ENCODE data around the gene CTIF. TPM values are rescaled to one million over a fixed set of nuclear protein-coding genes. Genes with fewer than 3 reads are reported as not detected.

CTIF gene
- total and polyA plus RNA-seq, 4 experiments from 2014 or later, result 5.2 to 6.5 TPM; not detected in 2

DNA sequence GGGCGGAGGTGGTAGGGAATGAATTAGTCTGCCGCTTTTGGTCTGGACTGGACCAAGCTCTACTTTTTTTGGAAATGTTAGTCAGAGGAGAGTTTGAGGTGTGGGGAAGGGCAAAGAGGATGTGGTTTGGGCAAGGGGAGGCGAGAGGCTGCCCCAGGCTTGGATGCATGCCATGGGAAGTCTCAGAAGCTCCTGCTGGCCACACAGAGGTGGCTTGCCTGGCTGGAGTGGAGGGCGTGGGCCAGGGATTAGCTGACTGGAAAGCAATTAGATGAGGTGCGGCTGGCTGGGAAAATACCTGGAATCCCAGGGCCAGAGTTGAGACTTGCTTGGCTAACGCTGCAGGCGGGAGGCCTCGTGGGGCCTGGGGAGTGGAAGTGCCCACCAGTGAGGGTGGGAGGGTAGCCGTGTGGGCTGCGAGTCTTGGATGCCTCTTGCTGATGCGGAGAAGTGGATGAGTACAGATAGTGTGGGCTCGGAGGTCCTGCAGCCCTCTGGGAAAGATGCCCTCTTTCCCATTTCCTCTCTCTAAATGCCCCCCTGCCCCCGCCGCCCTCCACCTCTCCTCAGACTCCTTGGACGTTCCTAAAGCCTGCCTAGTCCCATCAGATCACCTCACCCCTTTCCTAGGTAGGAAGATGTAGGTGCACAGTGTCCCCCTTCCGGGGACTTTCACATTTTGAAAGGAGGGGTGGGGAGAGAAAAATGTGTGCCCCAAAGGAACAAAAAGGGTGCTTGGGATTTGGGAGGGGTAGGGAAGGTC is 294.3 kb downstream of the CTIF start:
- Mint-ChIP-seq H3K27me3 (no peaks in the 10 kb centered on the region), H3K4me3 (peak overlapping the region; percentile 81 to 98 (median 90)), H3K36me3 (peaks cover 0 to 1% of the 10 kb centered on the region in 2 donors), H3K9me3 (no peaks in the 10 kb centered on the region), H3K4me1 (peaks cover 46 to 87% (median 66%) of the 10 kb centered on the region in 4 donors), H3K27ac (peak overlapping the region; percentile 90 to 97 (median 96))
- DNase-seq, result peak in 1 of 5 donors; percentile 52
- Histone ChIP-seq H3K36me3 (ENCODE audit: insufficient read depth, low read length) (no peaks in the 10 kb centered on the region), H3K4me3 (ENCODE audit: low read length in 2 of 2) (peak overlapping the region in 1 of 2 donors; percentile 54), H3K27me3 (ENCODE audit: insufficient read depth, low read length) (no peaks in the 10 kb centered on the region), H3K9me3 (ENCODE audit: control insufficient read depth in 1 of 2, low read length in 2 of 2) (no peaks in the 10 kb centered on the region), H3K4me1 (ENCODE audit: insufficient read depth, low read length) (peaks cover 88% of the 10 kb centered on the region), H3K27ac (ENCODE audit: low read depth, low read length) (peak overlapping the region; percentile 74)
- intact Hi-C loops (cut with micrococcal nuclease), result loop anchor here (5.0 kb wide), 1 partner anchor 34 kb away; no protein-coding TSS in a partner anchor
- ChIA-PET POLR2A (ENCODE audit: partially characterized antibody) (interaction anchor here (0.9 to 8.1 kb wide), 13 partner anchors 10 to 125 kb away, joined by 3 to 101 read pairs (median 4); partner anchors contain the start of gene SMAD7), CTCF (ENCODE audit: partially characterized antibody) (interaction anchor here (1.0 to 2.4 kb wide), 10 partner anchors 10 to 119 kb away, joined by 3 to 11 read pairs (median 3); no protein-coding TSS in a partner anchor)

DNA sequence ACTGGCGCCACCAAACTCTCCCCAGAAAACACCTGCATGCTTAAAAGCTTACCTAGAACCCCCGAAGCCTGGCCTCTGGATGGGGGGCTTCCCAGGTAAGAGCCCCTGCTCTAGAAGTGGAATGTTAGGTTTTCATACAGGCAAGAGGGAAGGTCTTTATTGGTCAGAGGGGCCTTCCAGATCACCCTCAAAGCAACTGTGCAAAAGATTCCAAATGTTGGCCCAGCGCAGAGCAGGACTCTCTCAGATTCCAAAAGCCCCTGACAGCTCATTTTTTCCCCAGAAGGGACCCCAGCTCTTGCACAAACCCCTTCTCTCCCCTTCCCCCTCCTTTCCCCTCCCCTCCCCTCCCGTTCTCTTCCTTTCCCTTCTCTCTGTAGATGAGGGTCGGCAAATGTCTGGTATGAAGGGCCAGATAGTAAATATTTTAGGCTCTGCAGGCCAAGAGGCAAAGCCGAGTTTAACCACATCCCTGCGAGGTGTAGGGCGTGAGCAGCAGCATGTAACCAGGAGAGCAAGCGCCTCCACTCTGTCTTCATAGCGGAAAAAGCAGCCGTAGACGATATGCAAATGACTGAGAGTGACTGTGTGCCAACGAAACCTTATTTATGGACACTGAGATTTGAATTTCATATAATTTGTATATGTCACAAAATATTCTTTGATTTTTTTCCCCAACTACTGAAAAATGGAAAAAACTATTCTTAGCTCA is 295.0 kb downstream of the CTIF start:
- peak; percentile 60 to 80 (median 65) for DNase-seq
- H3K27me3 ChIP-seq (ENCODE audit: insufficient read depth, low read length), result no peaks in the 10 kb centered on the region
- Mint-ChIP-seq H3K27me3 (no peaks in the 10 kb centered on the region), H3K4me3 (peak overlapping the region; percentile 81 to 98 (median 90)), H3K36me3 (peaks cover 0 to 1% of the 10 kb centered on the region in 2 donors), H3K9me3 (no peaks in the 10 kb centered on the region), H3K4me1 (peaks cover 52 to 94% (median 73%) of the 10 kb centered on the region in 4 donors), H3K27ac (peak overlapping the region; percentile 90 to 97 (median 96))
- intact Hi-C loops (cut with micrococcal nuclease), result loop anchor here (1.0 to 5.0 kb wide), 4 partner anchors 8 to 117 kb away; no protein-coding TSS in a partner anchor
- peak overlapping the region; percentile 42 to 54 for H3K4me3 ChIP-seq (ENCODE audit: low read length in 2 of 2)
- H3K4me1 ChIP-seq (ENCODE audit: insufficient read depth, low read length), result peaks cover 95% of the 10 kb centered on the region
- no peaks in the 10 kb centered on the region for H3K36me3 ChIP-seq (ENCODE audit: insufficient read depth, low read length)
- no peaks in the 10 kb centered on the region for H3K9me3 ChIP-seq (ENCODE audit: control insufficient read depth in 1 of 2, low read length in 2 of 2)
- ChIA-PET POLR2A (ENCODE audit: partially characterized antibody) (interaction anchor here (0.8 to 8.1 kb wide), 13 partner anchors 9 to 163 kb away, joined by 3 to 101 read pairs (median 7); partner anchors contain the start of gene SMAD7), CTCF (ENCODE audit: partially characterized antibody) (interaction anchor here (1.0 to 2.4 kb wide), 6 partner anchors 9 to 57 kb away, joined by 3 to 11 read pairs (median 6); no protein-coding TSS in a partner anchor)
- H3K27ac ChIP-seq (ENCODE audit: low read depth, low read length), result peak overlapping the region; percentile 74

DNA sequence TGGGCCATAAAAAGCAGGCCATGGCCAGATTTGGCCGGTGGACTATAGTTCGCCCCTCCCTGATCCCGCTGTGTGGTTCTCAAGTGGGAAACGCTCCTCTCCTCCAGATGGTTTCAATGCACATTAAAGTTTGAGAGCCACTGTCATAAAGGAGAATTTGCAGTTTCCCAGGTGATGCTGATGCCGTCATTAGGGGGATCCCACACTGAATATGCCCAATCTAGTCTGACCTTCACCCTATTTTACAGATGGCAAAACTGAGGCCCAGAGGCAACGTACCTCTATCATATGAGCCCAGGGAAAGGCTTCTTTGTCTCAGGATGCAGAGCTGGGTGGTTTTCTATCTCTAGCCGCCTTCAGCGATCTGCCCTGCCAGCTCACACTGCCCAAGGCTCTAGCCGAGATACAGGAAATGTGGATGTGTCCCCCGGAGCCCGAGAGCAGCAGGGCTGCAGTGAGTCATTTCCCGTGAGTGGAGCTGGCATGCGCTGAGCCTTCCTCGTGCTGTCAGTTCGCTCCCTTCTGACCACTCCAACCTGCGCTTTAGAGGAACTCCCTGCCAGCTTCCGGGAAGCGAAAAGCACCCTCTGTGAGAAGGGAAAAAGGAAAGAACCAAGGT is 295.7 kb downstream of the CTIF start:
- Mint-ChIP-seq H3K36me3 (peaks cover 0 to 1% of the 10 kb centered on the region in 2 donors), H3K27ac (peak overlapping the region; percentile 90 to 97 (median 96)), H3K4me3 (peak overlapping the region; percentile 81 to 98 (median 90)), H3K4me1 (peaks cover 59 to 100% (median 79%) of the 10 kb centered on the region in 4 donors), H3K27me3 (no peaks in the 10 kb centered on the region), H3K9me3 (no peaks in the 10 kb centered on the region)
- ChIA-PET CTCF (ENCODE audit: partially characterized antibody) (interaction anchor here (1.1 to 2.4 kb wide), 7 partner anchors 9 to 120 kb away, joined by 3 to 11 read pairs (median 5); no protein-coding TSS in a partner anchor), POLR2A (ENCODE audit: partially characterized antibody) (interaction anchor here (0.6 to 8.1 kb wide), 18 partner anchors 9 to 904 kb away, joined by 3 to 101 read pairs (median 6); partner anchors contain the start of gene SMAD7)
- H3K4me1 ChIP-seq (ENCODE audit: insufficient read depth, low read length), result peaks cover 100% of the 10 kb centered on the region
- H3K27me3 ChIP-seq (ENCODE audit: insufficient read depth, low read length), result no peaks in the 10 kb centered on the region
- peak overlapping the region; percentile 74 for H3K27ac ChIP-seq (ENCODE audit: low read depth, low read length)
- H3K9me3 ChIP-seq (ENCODE audit: control insufficient read depth in 1 of 2, low read length in 2 of 2), result no peaks in the 10 kb centered on the region
- no peaks in the 10 kb centered on the region for H3K36me3 ChIP-seq (ENCODE audit: insufficient read depth, low read length)
- peak; percentile 58 to 90 (median 62) for DNase-seq
- H3K4me3 ChIP-seq (ENCODE audit: low read length in 2 of 2), result peak overlapping the region; percentile 42 to 54
- intact Hi-C loops (cut with micrococcal nuclease), result loop anchor here (1.0 to 5.0 kb wide), 4 partner anchors 8 to 117 kb away; no protein-coding TSS in a partner anchor

DNA sequence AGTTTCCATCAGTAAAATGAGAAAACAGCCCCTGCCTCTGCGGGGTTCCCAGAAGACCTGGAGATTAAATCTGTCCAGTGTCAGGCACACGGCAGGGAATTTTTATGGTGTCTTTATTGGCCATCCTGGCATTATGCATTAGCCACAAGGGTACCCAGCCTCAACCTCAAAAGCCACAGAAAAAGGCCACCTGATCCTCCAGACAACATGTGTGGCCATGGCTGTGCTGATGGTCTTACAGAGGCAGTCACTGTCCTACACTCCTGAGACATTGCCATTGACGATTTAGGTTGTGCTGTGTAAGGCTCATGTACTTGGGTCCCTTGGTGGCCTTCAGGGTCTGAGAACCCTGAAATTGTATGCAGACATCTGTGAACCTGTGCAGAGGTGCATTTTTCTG is 296.3 kb downstream of the CTIF start:
- Histone ChIP-seq H3K36me3 (ENCODE audit: insufficient read depth, low read length) (no peaks in the 10 kb centered on the region), H3K4me3 (ENCODE audit: low read length in 2 of 2) (no peak overlapping the region), H3K27me3 (ENCODE audit: insufficient read depth, low read length) (no peaks in the 10 kb centered on the region), H3K4me1 (ENCODE audit: insufficient read depth, low read length) (peaks cover 100% of the 10 kb centered on the region), H3K27ac (ENCODE audit: low read depth, low read length) (peak overlapping the region; percentile 74), H3K9me3 (ENCODE audit: control insufficient read depth in 1 of 2, low read length in 2 of 2) (no peaks in the 10 kb centered on the region)
- intact Hi-C loops (cut with micrococcal nuclease), result no loop called here
- H3K4me1 Mint-ChIP-seq, result peaks cover 65 to 100% (median 83%) of the 10 kb centered on the region in 4 donors
- CTCF ChIA-PET (ENCODE audit: partially characterized antibody), result interaction anchor here (1.1 to 2.1 kb wide), 6 partner anchors 17 to 119 kb away, joined by 3 to 8 read pairs (median 4); no protein-coding TSS in a partner anchor
- peak overlapping the region; percentile 81 to 98 (median 90) for H3K4me3 Mint-ChIP-seq
- H3K9me3 Mint-ChIP-seq, result no peaks in the 10 kb centered on the region
- DNase-seq, result peak in 1 of 5 donors; percentile 52
- H3K36me3 Mint-ChIP-seq, result peaks cover 0 to 1% of the 10 kb centered on the region in 2 donors
- H3K27ac Mint-ChIP-seq, result peak overlapping the region; percentile 90 to 97 (median 96)
- POLR2A ChIA-PET (ENCODE audit: partially characterized antibody), result interaction anchor here (0.6 to 8.1 kb wide), 15 partner anchors 8 to 904 kb away, joined by 3 to 101 read pairs (median 6); partner anchors contain the start of gene SMAD7
- no peaks in the 10 kb centered on the region for H3K27me3 Mint-ChIP-seq

DNA sequence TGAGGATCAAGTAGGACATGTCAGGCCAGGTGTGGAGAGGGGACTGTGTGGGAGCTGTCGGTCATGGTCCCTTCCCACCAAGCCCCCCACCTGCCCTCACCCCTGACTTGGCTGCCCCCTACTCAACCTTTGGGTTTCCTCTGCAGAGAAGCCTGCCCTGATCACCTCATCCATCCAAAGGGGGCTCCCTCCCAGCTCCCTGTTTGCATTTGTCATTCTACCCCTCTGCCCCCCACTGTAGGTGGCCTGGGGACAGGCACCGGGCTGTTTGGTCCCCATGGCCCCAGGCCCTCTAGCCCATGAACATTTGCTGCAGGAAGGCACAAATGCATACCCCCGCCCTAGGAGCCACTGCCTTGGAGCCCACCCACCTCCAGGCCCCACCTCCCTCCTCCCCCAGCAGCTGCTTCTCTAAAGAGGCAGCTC is 296.9 kb downstream of the CTIF start:
- Mint-ChIP-seq H3K27me3 (no peaks in the 10 kb centered on the region), H3K4me1 (peaks cover 68 to 100% (median 85%) of the 10 kb centered on the region in 4 donors), H3K4me3 (peak overlapping the region in 1 of 8 donors; percentile 57), H3K9me3 (no peaks in the 10 kb centered on the region), H3K36me3 (peaks cover 0 to 1% of the 10 kb centered on the region in 2 donors), H3K27ac (peak overlapping the region; percentile 70 to 97 (median 90))
- DNase-seq, result no peak
- CTCF ChIA-PET (ENCODE audit: partially characterized antibody), result interaction anchor here (1.1 to 2.1 kb wide), 2 partner anchors 59 to 119 kb away, joined by 3 to 7 read pairs; no protein-coding TSS in a partner anchor
- POLR2A ChIA-PET (ENCODE audit: partially characterized antibody), result interaction anchor here (0.5 to 8.1 kb wide), 5 partner anchors 9 to 115 kb away, joined by 3 to 101 read pairs (median 17); partner anchors contain the start of gene SMAD7
- no peak overlapping the region for H3K4me3 ChIP-seq (ENCODE audit: low read length in 2 of 2)
- H3K27ac ChIP-seq (ENCODE audit: low read depth, low read length), result peak overlapping the region; percentile 74
- intact Hi-C loops (cut with micrococcal nuclease), result no loop called here
- no peaks in the 10 kb centered on the region for H3K9me3 ChIP-seq (ENCODE audit: control insufficient read depth in 1 of 2, low read length in 2 of 2)
- no peaks in the 10 kb centered on the region for H3K36me3 ChIP-seq (ENCODE audit: insufficient read depth, low read length)
- no peaks in the 10 kb centered on the region for H3K27me3 ChIP-seq (ENCODE audit: insufficient read depth, low read length)
- H3K4me1 ChIP-seq (ENCODE audit: insufficient read depth, low read length), result peaks cover 100% of the 10 kb centered on the region

DNA sequence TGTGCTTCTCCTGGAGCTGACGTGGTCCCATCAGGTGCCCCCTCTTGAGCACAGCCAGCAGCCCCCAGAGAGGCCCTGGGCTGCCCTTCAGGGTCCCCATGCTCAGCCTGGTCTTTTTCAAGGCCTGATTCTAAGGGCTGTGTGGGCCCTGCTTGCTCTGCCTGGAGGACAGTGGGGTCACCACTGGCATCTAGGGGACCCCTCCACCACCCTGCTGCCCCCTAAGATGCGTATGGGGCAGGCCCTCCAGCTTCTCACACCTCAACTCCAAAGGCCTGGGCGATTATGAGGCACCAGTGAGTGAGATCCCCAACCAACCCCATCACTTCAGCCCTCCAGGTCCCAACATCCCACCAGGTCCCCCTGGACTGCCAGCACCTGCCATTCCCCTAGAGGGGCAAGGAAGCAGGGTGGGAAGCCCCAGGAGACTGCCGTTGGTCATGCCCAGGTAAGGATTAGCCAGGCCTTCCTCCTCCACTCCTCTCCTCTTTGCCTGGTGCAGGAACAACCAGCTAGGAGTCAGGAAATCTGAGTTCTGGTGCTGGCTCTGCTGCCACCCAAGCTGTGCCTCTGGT is 297.5 kb downstream of the CTIF start:
- intact Hi-C loops (cut with micrococcal nuclease), result no loop called here
- no peak for DNase-seq
- no peak overlapping the region for H3K4me3 ChIP-seq (ENCODE audit: low read length in 2 of 2)
- H3K27ac Mint-ChIP-seq, result peak overlapping the region; percentile 77 to 97 (median 90)
- no peaks in the 10 kb centered on the region for H3K9me3 Mint-ChIP-seq
- H3K27ac ChIP-seq (ENCODE audit: low read depth, low read length), result peak overlapping the region; percentile 17
- H3K9me3 ChIP-seq (ENCODE audit: control insufficient read depth in 1 of 2, low read length in 2 of 2), result no peaks in the 10 kb centered on the region
- peaks cover 100% of the 10 kb centered on the region for H3K4me1 ChIP-seq (ENCODE audit: insufficient read depth, low read length)
- H3K36me3 Mint-ChIP-seq, result peaks cover 0 to 1% of the 10 kb centered on the region in 2 donors
- peak overlapping the region in 2 of 8 donors; percentile 25 to 39 for H3K4me3 Mint-ChIP-seq
- H3K27me3 ChIP-seq (ENCODE audit: insufficient read depth, low read length), result no peaks in the 10 kb centered on the region
- CTCF ChIA-PET (ENCODE audit: partially characterized antibody), result no interaction called here
- POLR2A ChIA-PET (ENCODE audit: partially characterized antibody), result interaction anchor here (0.5 to 8.1 kb wide), 5 partner anchors 8 to 114 kb away, joined by 3 to 101 read pairs (median 17); partner anchors contain the start of gene SMAD7
- H3K36me3 ChIP-seq (ENCODE audit: insufficient read depth, low read length), result no peaks in the 10 kb centered on the region
- no peaks in the 10 kb centered on the region for H3K27me3 Mint-ChIP-seq
- H3K4me1 Mint-ChIP-seq, result peaks cover 68 to 99% (median 84%) of the 10 kb centered on the region in 4 donors

Data from CD4-positive, alpha-beta memory T cell (primary cell).